Glomerular endothelial cell (primary cell): ENCODE data around the gene MIDN. TPM values are rescaled to one million over a fixed set of nuclear protein-coding genes. Genes with fewer than 3 reads are reported as not detected.

ENCODE experiments used
- DNase-seq: peaks from one replicate; pipeline ENCODE4 v3.0.0-alpha.2; 2011; ENCODE audit warnings: low read depth, low spot score; ENCODE audit errors: extremely low read depth
- total RNA-seq: library from RNA; depleted of rRNA; stranded (reverse); fragments of >200 nt; gene quantifications from 2 replicates; pipeline ENCODE4 v1.2.3, GENCODE V29; 2015

Gene MIDN
- total RNA-seq, 1 donor from 2014 or later: 78.7 TPM

DNA sequence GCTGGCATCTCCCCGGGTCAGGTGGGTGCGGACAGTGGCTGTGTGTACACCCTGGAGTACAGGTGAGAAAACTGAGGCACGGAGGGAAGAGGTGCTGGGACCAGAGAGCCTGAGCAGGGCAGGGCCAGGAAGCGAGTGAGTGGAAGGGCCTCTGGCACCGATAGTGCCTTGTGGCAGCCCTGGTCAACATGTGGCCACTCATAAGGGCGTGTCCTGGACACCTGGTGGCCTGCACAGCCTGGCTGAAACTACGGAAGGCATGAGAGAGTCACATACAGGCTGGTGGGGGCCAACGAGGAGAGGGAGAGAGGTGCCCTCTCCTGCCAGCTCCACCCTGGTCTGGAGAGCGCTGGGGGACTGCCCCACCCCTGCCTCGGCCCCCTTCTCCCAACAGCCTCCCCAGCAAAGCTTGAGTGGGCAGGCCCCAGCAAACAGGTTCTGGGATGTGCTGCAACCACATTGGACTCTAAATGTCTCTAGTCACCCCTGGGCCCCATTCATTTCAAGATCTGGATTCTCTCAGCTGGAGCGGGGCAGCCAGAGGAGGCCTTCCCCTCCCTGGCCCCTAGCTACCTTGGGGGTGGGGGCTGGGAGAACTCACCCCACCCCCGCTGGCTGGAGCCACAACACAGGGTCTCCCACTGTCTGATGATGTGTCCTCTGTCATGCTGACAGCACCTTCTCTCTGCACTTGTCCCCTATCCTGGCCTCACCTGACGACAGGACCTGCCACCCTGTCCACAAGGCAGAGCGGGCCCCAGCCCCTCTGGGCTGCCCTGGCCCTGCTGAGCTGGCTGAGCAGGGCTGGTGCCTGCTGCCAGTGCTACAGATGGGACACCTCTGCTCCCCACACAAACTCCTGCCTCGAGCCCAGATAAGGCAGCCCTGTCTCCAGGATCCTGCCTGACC lies 16.4 kb upstream of the MIDN start:
- no peak for DNase-seq

DNA sequence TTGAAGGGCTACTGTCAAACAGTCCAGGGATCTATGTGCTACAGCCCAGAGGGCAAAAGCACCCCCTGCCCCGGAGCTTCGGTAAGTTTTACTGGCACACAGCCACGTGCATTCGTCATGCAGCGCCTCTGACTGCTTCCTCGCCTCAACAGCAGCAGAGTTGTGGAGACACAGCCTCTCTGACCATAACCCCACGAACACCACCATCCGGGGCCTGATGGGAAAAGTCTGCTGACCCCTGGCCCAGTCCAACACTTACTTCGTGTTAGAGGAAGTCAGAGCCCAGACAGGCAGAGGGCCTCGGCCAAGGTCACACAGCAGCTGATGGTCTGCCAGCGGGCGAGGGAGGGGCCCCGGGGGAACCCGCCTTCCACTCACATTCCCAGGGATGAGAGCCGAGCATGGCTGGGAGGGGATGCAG lies 15.7 kb upstream of the MIDN start:
- no peak for DNase-seq

DNA sequence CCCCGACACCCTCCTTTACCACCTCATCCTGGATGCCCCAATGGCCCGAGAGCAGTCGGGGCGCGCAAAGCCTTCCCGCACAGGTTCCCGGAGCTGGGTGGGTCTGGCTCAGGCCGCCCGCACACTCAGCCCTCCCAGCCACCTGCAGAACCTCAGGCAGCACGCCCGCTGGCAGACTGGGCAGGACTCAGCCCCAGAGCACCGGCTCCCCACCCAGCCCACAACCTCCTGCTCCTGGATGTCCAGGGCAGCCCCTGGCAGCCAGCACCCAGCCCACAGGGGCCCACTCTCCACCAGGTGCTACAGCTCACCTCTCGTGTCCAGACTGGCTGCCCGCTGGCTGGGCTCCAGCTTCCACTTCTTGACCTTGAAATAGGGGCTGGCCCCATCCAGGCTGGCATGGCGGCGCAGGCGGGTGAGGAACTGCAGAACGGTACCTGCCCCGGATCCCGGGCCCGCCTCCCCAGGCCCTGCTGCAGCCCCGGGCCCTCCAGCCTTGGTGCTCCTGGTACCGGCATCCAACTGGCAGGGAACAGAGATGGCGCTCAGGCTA lies 15.2 kb upstream of the MIDN start:
- DNase-seq: no peak

DNA sequence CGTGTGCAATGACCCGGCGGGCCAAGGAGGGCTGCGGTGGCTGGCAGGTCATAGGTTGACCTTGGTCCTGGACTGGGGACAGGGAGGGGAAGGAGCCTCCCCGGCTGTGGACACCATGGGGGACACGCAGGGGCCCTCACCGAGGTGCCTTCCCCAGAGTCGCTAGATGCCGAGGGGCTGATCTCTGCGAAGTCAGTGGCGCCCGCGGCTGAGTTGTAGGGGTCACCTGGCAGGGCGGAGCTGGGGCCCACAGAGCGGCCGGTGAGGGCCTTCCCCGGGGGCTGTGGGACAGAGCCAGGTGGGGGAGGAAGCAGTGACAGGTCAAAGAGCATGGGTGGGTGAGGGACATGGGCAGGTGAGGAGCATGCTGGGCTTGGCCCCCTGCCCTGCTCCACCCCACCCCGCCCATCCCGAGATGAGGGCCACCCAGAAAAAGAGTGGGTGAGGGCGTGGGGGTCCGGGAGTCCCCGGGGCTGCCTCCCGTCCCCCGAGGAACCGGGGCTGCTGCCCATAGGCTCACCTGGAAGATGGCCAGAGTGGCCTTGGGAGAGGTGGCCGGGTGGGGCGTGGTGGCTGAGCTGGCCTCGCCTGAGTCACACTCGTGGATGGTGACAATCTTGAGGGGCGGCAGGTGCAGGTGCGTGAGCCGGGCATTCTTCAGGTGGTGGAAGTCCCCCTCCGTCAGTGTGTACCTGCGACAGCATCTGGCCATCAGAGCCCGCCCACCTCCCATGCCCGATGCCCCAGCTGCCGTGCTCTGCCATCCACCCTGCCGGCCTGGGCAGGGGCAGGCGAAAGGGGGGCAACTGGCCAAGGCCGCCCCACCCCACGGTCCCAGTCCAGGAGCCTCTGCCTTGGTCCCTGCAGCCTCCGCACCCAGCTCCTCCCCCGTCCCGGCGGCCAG lies 14.1 kb upstream of the MIDN start:
- DNase-seq: no peak

- no peak for DNase-seq
Measured at GRCh38 chr19:1234955-1235380, 13.4 kb upstream of the MIDN start.

DNA sequence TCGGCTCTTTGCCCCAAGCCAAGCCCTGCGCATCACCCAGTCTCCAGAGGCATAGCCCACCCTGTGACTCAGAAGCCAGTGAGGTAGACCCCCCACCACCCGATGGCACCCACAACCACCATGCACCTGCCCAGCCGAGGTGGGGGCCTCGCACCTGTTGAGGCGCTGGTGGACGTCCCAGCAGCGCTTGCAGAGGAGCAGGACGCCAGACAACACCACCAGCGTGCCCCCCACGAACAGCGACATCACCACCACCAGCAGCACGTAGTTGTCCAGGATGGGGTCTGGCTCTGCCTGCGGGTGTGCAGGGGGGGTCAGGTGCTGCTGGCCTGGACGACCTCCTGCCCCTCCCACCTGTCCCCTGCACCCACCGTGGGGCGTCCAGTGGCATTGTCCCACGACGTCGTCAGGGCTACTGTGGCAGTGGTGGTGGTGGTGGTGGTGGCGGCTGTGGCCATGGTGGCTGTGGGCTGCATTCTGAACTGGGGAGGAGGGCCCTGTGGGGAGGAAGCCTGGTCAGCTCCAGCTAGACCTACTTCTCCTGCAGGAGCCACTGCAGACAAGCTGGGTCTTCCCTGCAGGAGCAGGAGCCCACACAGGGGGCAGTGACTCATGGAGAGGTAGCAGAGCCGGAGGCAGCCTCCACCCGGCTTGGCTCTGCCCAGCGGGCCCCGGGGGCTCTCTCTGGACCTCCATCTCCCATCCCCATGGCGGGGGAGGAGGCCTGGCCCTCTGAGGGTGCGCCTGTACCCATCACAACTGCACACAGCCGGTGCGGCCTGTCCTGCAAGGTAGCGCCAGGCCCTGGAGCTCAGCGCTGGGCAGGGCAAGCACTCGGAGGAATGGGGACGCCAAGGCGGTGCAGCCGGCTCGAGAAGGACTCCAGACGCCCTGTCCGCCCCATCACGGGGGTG lies 12.5 kb upstream of the MIDN start:
- no peak for DNase-seq

DNA sequence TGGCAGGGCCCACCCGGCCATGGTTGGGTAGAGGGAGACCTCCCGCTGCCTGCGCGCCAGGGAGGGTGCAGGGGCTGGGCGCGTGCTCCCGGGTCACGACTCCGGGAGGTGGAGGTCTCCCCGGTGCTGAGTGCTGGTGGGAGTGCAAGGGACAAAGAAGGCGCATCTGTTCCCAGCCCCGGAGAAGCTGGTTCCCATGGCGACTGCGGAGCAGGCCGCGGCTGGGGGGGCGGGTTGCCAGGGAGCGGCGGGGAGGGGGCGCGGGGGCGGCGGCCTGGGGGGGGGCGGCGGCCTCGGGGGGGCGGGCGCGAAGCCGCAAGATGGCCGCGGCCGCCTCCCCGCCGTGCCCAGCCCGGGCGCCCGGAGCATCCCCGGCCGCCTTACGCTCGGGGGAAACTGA lies 11.8 kb upstream of the MIDN start:
- DNase-seq: no peak

DNA sequence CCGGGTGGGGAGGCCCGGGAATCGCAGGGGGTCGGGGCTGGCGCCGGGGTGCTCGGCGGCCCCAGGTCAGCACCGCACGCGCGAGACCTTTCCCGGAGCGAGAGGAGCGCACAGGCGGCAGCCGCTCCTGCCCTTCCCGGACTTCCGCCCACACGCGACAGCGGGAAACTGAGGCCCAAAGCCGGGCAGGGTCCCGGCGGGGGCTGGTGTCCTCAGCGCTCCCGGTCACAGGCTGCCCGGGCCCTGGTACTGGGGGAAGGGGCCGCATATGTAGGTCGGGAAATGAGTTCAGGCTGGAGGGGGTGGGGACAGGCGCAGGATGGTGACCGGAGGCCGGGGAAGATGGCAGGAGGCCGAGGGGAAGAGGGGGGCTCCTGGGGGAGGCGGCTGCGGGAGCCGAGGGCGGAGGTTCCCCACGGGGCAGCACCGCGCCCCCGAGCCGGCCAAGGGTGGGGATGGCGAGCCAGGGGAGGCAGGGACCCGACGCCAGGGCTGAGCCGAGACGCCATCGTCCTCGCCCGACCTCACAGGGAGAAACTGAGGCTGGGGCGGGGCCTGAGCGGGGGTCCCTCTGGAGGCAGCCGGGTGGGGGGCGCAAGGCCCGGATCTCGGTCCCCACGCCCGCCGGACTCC lies 11.2 kb upstream of the MIDN start:
- DNase-seq: no peak

DNA sequence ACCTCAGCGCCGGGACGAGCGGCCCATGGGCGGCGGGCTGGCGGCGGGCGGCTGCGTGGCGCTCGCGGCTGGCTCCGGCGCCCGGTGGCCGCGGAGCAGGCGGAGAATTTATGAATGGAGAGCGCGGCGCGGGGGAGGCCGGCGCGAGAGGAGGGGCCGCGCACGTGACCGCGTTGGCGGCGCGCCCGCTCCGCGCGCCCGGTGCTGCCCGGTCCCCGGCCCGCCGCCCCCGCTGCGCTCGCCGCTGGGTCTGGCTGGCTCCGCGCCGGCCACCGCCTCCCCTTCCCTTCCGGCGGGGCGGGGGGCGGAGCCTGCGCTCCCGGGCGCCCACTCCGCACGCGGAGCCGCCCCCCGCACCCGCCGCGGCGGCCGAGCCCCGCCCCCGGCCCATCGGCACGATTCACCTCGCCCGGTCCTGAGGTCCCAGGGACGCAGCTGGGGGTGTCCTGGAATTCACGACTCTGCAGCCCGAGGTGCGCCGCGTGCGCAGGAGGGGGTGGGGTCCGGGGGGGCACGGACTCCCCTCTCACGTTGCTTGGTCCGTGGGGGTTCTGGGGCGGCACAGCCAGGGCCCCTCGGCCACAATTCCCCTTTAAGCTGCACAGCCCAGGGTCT lies 10.5 kb upstream of the MIDN start, which contains the start of gene CBARP:
TSS of gene CBARP (minus strand) at position 252 of the 615 bp plus-strand sequence. CDS start 1,905 bp downstream, outside the sequence.
- no peak for DNase-seq

DNA sequence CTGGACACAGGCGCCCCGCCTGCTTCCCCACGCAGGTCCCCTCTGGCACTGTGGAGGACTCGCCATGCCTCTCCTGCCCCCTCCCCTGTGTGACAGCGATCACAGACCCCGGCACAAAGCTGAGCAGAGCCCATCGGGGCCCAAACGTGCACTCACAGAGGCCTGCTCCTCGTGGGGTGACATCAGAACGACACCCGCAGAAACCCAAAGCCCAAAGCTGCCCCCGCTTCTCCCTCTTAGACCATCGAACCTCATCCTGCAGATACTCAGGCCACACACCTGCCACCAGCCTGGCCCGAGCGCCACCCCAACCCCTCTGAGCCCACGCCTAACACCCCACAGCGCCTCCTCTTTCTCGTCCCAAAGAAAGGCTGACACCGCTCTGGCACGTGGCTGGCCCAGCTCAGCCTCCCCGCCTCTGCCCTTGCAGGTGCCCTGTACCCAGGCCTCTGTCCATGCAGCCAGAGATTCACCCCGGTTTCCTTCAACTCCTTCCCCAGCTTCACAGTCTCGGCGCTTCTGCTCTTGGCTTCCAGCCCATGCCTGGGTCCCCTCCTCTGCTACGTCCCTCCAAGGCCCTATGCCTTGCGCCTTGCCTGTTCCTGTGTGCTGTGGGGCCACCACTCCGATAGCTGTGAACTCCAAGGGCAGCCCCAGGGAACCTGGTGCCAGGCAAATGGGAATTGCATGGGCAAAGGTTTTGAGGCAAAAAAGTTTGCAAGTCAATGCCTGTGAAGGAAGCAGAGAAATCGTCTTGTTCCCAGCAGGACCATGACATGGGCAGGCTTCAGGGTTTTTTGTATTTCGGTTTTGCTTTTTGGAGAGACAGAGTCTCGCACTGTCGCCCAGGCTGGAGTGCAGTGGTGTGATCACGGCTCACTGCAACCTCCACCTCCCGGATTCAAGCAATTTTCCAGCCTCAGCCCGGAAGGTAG lies 9.7 kb upstream of the MIDN start:
- DNase-seq: no peak

- no peak for DNase-seq
Measured at GRCh38 chr19:1239420-1239795, 9.0 kb upstream of the MIDN start.

- no peak for DNase-seq
Measured at GRCh38 chr19:1239796-1240737, 8.3 kb upstream of the MIDN start.

DNA sequence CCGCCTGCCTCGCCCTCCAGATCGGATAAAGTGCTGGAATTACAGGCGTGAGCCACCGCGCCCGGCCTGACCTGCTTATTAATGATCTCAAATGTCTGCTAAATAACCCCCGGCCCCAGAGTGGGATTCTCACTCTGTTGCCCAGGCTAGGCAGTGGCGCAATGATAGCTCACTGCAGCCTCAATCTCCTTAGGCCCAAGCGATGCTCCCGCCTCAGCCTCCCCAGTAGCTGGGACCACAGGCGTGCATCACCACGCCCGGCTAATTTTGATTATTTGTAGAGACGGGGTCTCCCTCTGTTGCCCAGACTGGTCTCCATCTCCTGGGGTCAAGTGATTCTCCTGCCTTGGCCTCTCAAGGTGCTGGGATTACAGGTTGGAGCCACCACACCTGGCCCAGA lies 7.5 kb upstream of the MIDN start:
- DNase-seq: no peak

DNA sequence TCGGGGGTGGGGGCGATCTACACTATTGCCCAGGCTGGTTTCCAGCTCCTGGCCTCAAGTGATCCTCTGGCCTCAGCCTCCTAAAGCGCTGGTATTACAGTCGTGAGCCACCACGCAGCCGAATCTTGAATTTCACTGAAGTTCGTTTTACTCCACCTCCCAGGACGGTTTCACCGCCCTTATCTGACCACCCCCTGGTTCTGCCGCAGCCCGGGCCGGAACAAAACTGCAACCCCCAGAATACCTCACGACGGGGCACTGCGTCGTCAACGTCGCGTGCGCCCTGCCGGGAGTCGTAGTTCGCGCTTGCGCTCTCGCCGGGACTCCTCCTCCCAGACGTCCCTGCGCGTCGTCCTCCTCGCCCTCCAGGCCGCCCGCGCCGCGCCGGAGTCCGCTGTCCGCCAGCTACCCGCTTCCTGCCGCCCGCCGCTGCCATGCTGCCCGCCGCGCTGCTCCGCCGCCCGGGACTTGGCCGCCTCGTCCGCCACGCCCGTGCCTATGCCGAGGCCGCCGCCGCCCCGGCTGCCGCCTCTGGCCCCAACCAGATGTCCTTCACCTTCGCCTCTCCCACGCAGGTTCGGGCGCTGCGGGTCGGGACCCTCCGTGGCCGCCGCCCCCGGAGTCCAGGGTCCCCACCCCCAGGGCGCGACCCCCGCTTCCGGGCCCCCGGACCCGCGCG lies 6.8 kb upstream of the MIDN start, which contains the start of gene ATP5F1D:
TSS of gene ATP5F1D (plus strand) at position 335 of the 679 bp plus-strand sequence. CDS start at position 435, 100 bp downstream.
- DNase-seq: no peak

- no peak for DNase-seq
Measured at GRCh38 chr19:1243768-1244692, 4.4 kb upstream of the MIDN start.
